DMS 273 treated with DMSO at 0.1 percent for 48 hours (cell line): Measurements from ENCODE around the gene RILPL1.
A peak's percentile ranks its signal among the peaks of the same experiment; 100 is the strongest.
"Not testable (repeated sequence)": the region's sequence is repeated elsewhere in the genome, so short reads cannot be mapped to it uniquely, and the experiment has no call there.

Experiments used
- DNase-seq: peaks from one replicate; lab custom pipeline; 2025; lab: John Stamatoyannopoulos, UW

Gene RILPL1

GRCh38 chr12:123533672-123534643, at the start of gene RILPL1:
RILPL1 (minus strand) TSS chr12:123533719; CDS start chr12:123533482, 237 bp downstream.
- DNase-seq: no peak

GRCh38 chr12:123580772-123581171, 47.3 kb upstream of the RILPL1 start:
- no peak for DNase-seq

GRCh38 chr12:123578829-123579228, 45.3 kb upstream of the RILPL1 start:
- not testable (repeated sequence) for DNase-seq

- no peak for DNase-seq
Measured at GRCh38 chr12:123578243-123578642, 44.7 kb upstream of the RILPL1 start.

- DNase-seq: no peak
Measured at GRCh38 chr12:123576611-123577010, 43.1 kb upstream of the RILPL1 start.

GRCh38 chr12:123573870-123574269, 40.4 kb upstream of the RILPL1 start:
- peak; percentile 40 for DNase-seq

- DNase-seq: no peak
Measured at GRCh38 chr12:123572391-123572790, 38.9 kb upstream of the RILPL1 start.

GRCh38 chr12:123571343-123571813, 37.9 kb upstream of the RILPL1 start:
- peak; percentile 49 for DNase-seq

- DNase-seq: no peak
Measured at GRCh38 chr12:123559468-123559867, 25.9 kb upstream of the RILPL1 start.

GRCh38 chr12:123558487-123558886, 25.0 kb upstream of the RILPL1 start:
- not testable (repeated sequence) for DNase-seq

GRCh38 chr12:123554843-123555242, 21.3 kb upstream of the RILPL1 start:
- DNase-seq: not testable (repeated sequence)

GRCh38 chr12:123554136-123554535, 20.6 kb upstream of the RILPL1 start:
- DNase-seq: not testable (repeated sequence)

- no peak for DNase-seq
Measured at GRCh38 chr12:123550700-123551099, 17.2 kb upstream of the RILPL1 start.

- no peak for DNase-seq
Measured at GRCh38 chr12:123548107-123548506, 14.6 kb upstream of the RILPL1 start.

GRCh38 chr12:123546281-123546680, 12.8 kb upstream of the RILPL1 start:
- DNase-seq: no peak

GRCh38 chr12:123543541-123543940, 10.0 kb upstream of the RILPL1 start:
- DNase-seq: no peak

- DNase-seq: no peak
Measured at GRCh38 chr12:123540899-123541662, 7.6 kb upstream of the RILPL1 start.

GRCh38 chr12:123535952-123536351, 2.4 kb upstream of the RILPL1 start:
- DNase-seq: not testable (repeated sequence)

GRCh38 chr12:123532808-123533649, 490 bp downstream of the RILPL1 start:
- DNase-seq: no peak

- DNase-seq: no peak
Measured at GRCh38 chr12:123532019-123532418, 1.5 kb downstream of the RILPL1 start.

GRCh38 chr12:123531091-123531490, 2.4 kb downstream of the RILPL1 start:
- no peak for DNase-seq

- DNase-seq: no peak
Measured at GRCh38 chr12:123530668-123531067, 2.9 kb downstream of the RILPL1 start.
